K562 (cell line): ENCODE results near the gene GMPR2. TPM values are rescaled to one million over a fixed set of nuclear protein-coding genes. Genes with fewer than 3 reads are reported as not detected.

Source experiments
- BRF1 ChIP-seq: IDR thresholded peaks from 3 replicates; pipeline ENCODE4 v1.6.1; 2011; ENCODE audit warnings: borderline replicate concordance, mild to moderate bottlenecking; ENCODE audit not compliant: insufficient read length; ENCODE audit errors: extremely low read depth
- ETV5 ChIP-seq: sonication (generic); formaldehyde crosslinking; IDR thresholded peaks from 2 replicates; pipeline ENCODE4 v1.4.0; 2020; ENCODE audit warnings: low read depth, mild to moderate bottlenecking, missing genetic modification reagents
- EWSR1 ChIP-seq: fragments of 450-650 bp; IDR thresholded peaks from 2 replicates; pipeline ENCODE4 v1.6.1; 2018; ENCODE audit warnings: borderline replicate concordance, mild to moderate bottlenecking, low read depth, moderate library complexity; ENCODE audit not compliant: partially characterized antibody
- FOXM1 ChIP-seq, 2 experiments: fragments of 450-650 bp in 1 of 2; sonication (generic) in 1 of 2; formaldehyde crosslinking in 1 of 2; IDR thresholded peaks; 2 replicates each; pipeline versions ENCODE4 v1.6.1 to v1.9.0; 2017 to 2022; ENCODE audit warnings: low read depth in 2 of 2, mild to moderate bottlenecking in 2 of 2, missing genetic modification reagents in 1 of 2, moderate library complexity in 1 of 2
- HIVEP1 ChIP-seq: fragments of 250-450 bp; sonication (Bioruptor Pico); IDR thresholded peaks from 2 replicates; pipeline ENCODE4 v1.4.0; 2020; ENCODE audit warnings: mild to moderate bottlenecking
- MTF1 ChIP-seq: fragments of 250-450 bp; sonication (Bioruptor Pico); IDR thresholded peaks from 2 replicates; pipeline ENCODE4 v1.9.0; 2021; ENCODE audit warnings: moderate library complexity, mild to moderate bottlenecking, inconsistent platforms, borderline replicate concordance
- NBN ChIP-seq: fragments of 450-650 bp; IDR thresholded peaks from 2 replicates; pipeline ENCODE4 v1.6.1; 2016; ENCODE audit warnings: low read depth, mild to moderate bottlenecking
- POLR2AphosphoS5 ChIP-seq: IDR thresholded peaks from 2 replicates; pipeline ENCODE4 v1.6.1; 2011; ENCODE audit warnings: mild to moderate bottlenecking, low read depth, low read length, moderate library complexity; ENCODE audit not compliant: control insufficient read depth, insufficient read depth
- POLR3A ChIP-seq: IDR thresholded peaks from 2 replicates; pipeline ENCODE4 v1.6.1; 2011; ENCODE audit warnings: borderline replicate concordance, mild to moderate bottlenecking, moderate library complexity; ENCODE audit not compliant: insufficient read length, insufficient read depth; ENCODE audit errors: extremely low read depth
- TCF7L2 ChIP-seq: fragments of 150-350 bp; IDR thresholded peaks from 2 replicates; pipeline ENCODE4 v1.6.1; 2016; ENCODE audit warnings: low read depth, mild to moderate bottlenecking, low read length, moderate library complexity
- ZFP30 ChIP-seq: fragments of 250-450 bp; sonication (Bioruptor Pico); IDR thresholded peaks from 2 replicates; pipeline ENCODE4 v1.8.0; 2022; ENCODE audit warnings: moderate library complexity, mild to moderate bottlenecking, inconsistent platforms, borderline replicate concordance
- ZNF12 ChIP-seq: sonication (generic); formaldehyde crosslinking; IDR thresholded peaks from 2 replicates; pipeline ENCODE4 v1.4.0; 2020; ENCODE audit warnings: mild to moderate bottlenecking, missing genetic modification reagents
- ZNF57 ChIP-seq: fragments of 450-650 bp; formaldehyde crosslinking; IDR thresholded peaks from 2 replicates; pipeline ENCODE4 v1.4.0; 2020; ENCODE audit warnings: mild to moderate bottlenecking, moderate library complexity
- polyA plus RNA-seq, 8 experiments: library from polyadenylated mRNA; depleted of rRNA in 4 of 8; stranded (reverse) in 5 of 8; unstranded in 3 of 8; fragments of >200 nt; fragmentation: Nextera tagmentation in 2 of 8; fragmentation: Illumina TruSeq in 1 of 8; extraction: Ambion mirVana in 2 of 8; extraction: Trizol in 1 of 8; gene quantifications; 2 replicates each; pipeline versions ENCODE4 v1.2.1 to v1.2.3, GENCODE V29; 2011 to 2014; ENCODE audit warnings: inconsistent platforms in 1 of 8, missing spikeins in 1 of 8
- total RNA-seq, 7 experiments: library from RNA; depleted of rRNA in 6 of 7; stranded (reverse); fragments of >200 nt in 6 of 7; fragmentation: Illumina TruSeq in 2 of 7; extraction: Trizol in 2 of 7; gene quantifications; 2 replicates each; pipeline versions ENCODE4 v1.2.1 to v1.2.3, GENCODE V29; 2011 to 2021; ENCODE audit warnings: low replicate concordance in 1 of 7
- TF ChIP-seq, protein P1 (sequence below): fragments of 200-800 bp; sonication (Bioruptor generic); IDR thresholded peaks from 2 replicates; pipeline ENCODE4 v1.6.1; 2017; ENCODE audit warnings: missing genetic modification characterization, missing compliant biosample characterization
- TF ChIP-seq, protein P2 (sequence below): sonication (generic); formaldehyde crosslinking; IDR thresholded peaks from 2 replicates; pipeline ENCODE4 v1.9.0; 2022; ENCODE audit warnings: mild to moderate bottlenecking, missing genetic modification reagents
- TF ChIP-seq, protein P3 (sequence below): sonication (generic); formaldehyde crosslinking; IDR thresholded peaks from 2 replicates; pipeline ENCODE4 v1.8.0; 2022; ENCODE audit warnings: missing genetic modification reagents, mild to moderate bottlenecking, borderline replicate concordance

Gene GMPR2
- total and polyA plus RNA-seq, 9 of the 15 experiments (the other 6 are each of a cell fraction or from before 2014, with no cell fraction given): 26.4 to 67.4 (median 36.3) TPM

DNA sequence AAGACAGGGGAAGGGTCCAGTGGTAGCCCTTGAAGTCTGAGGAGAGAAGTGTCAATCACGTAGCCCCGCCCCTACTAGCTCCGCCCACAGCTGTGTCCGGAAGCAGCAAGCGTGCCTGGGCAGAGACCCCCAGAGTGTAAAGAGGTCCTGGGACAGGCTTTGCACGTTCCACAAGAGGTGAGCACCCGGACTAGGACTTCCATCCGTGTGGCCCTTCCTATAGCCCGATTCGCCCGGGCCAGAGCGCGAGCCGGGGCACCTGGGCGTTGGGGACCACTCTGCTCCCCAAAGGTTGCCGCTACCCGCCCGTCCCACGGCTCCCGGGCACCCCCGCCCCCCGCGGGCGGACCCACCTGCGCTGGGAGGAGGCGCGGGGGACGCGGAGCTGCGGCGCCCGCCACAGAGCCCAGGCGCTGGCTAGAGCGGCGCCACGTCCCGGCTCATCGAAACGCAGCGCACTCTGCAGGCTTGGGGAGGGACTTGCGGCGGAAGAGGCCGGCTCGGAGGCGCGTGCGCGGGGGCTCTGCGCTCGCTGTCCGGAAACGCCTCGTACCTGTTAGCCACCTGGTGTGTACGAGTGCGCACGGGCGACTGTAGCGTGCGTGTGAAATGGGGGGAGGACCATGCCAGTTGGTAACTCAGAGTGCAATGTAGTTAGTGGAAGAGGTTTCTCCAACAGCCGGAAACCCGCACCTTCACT is 38.6 kb downstream of the GMPR2 start, which contains the start of gene RABGGTA (continued):
- TF ChIP-seq ZNF12 (CRISPR knock-in tag) (peak; percentile 79), HIVEP1 (CRISPR knock-in tag) (no peak), BRF1 (no peak), NBN (no peak), ZNF57 (CRISPR knock-in tag) (no peak), FOXM1 (IDR thresholded peaks at IDR 0.05; ENCODE audit: low read depth) (no peak), FOXM1 (CRISPR knock-in tag; IDR thresholded peaks at IDR 0.05; ENCODE audit: low read depth) (0 out of 2 replicates have a peak, but pooled peaks have one; percentile 50), POLR2AphosphoS5 (0 out of 2 replicates have a peak, but pooled peaks have one; percentile 39), ETV5 (peak; percentile 83), ZFP30 (CRISPR knock-in tag) (no peak), TCF7L2 (no peak), EWSR1 (no peak), MTF1 (CRISPR knock-in tag) (no peak), POLR3A (no peak)
- TF ChIP-seq, protein P1, sequence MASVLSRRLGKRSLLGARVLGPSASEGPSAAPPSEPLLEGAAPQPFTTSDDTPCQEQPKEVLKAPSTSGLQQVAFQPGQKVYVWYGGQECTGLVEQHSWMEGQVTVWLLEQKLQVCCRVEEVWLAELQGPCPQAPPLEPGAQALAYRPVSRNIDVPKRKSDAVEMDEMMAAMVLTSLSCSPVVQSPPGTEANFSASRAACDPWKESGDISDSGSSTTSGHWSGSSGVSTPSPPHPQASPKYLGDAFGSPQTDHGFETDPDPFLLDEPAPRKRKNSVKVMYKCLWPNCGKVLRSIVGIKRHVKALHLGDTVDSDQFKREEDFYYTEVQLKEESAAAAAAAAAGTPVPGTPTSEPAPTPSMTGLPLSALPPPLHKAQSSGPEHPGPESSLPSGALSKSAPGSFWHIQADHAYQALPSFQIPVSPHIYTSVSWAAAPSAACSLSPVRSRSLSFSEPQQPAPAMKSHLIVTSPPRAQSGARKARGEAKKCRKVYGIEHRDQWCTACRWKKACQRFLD (CRISPR knock-in tag): no peak
- TF ChIP-seq, protein P2, sequence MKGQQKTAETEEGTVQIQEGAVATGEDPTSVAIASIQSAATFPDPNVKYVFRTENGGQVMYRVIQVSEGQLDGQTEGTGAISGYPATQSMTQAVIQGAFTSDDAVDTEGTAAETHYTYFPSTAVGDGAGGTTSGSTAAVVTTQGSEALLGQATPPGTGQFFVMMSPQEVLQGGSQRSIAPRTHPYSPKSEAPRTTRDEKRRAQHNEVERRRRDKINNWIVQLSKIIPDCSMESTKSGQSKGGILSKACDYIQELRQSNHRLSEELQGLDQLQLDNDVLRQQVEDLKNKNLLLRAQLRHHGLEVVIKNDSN: no peak
- TF ChIP-seq, protein P3, sequence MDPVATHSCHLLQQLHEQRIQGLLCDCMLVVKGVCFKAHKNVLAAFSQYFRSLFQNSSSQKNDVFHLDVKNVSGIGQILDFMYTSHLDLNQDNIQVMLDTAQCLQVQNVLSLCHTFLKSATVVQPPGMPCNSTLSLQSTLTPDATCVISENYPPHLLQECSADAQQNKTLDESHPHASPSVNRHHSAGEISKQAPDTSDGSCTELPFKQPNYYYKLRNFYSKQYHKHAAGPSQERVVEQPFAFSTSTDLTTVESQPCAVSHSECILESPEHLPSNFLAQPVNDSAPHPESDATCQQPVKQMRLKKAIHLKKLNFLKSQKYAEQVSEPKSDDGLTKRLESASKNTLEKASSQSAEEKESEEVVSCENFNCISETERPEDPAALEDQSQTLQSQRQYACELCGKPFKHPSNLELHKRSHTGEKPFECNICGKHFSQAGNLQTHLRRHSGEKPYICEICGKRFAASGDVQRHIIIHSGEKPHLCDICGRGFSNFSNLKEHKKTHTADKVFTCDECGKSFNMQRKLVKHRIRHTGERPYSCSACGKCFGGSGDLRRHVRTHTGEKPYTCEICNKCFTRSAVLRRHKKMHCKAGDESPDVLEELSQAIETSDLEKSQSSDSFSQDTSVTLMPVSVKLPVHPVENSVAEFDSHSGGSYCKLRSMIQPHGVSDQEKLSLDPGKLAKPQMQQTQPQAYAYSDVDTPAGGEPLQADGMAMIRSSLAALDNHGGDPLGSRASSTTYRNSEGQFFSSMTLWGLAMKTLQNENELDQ (CRISPR knock-in tag): no peak
